LNCAP (cell line): ENCODE results near the gene RXRA.

ENCODE experiments used
- CTCF ChIP-seq: fragments of 450-650 bp; IDR thresholded peaks from 2 replicates; pipeline ENCODE4 v1.5.1; 2017; ENCODE audit warnings: mild to moderate bottlenecking

RXRA gene

GRCh38 chr9:134435550-134436378 is 109.5 kb downstream of the RXRA start:
- TF ChIP-seq CTCF: no peak

- no peak for TF ChIP-seq CTCF
These were observed 110.1 kb downstream of the RXRA start for GRCh38 chr9:134436379-134436762.

- no peak for TF ChIP-seq CTCF
These were observed 110.7 kb downstream of the RXRA start for GRCh38 chr9:134436911-134437310.

- TF ChIP-seq CTCF: no peak
These were observed 111.3 kb downstream of the RXRA start for GRCh38 chr9:134437403-134438194.

GRCh38 chr9:134438195-134438788 is 112.0 kb downstream of the RXRA start:
- TF ChIP-seq CTCF: no peak

- no peak for TF ChIP-seq CTCF
These were observed 113.1 kb downstream of the RXRA start for GRCh38 chr9:134439368-134439784.

- no peak for TF ChIP-seq CTCF
These were observed 114.5 kb downstream of the RXRA start for GRCh38 chr9:134440636-134441226.
